Stimulated activated CD8-positive, alpha-beta memory T cell treated with anti-CD3 and anti-CD28 coated beads, Interleukin-15, amount 100 ng/mL, for 1 hour (primary cell): ENCODE measurements around the gene ZSCAN10.

Source experiments
- DNase-seq: peaks from one replicate; pipeline ENCODE4 v3.0.0-alpha.2; 2020; ENCODE audit warnings: low read depth

ZSCAN10 gene

DNA sequence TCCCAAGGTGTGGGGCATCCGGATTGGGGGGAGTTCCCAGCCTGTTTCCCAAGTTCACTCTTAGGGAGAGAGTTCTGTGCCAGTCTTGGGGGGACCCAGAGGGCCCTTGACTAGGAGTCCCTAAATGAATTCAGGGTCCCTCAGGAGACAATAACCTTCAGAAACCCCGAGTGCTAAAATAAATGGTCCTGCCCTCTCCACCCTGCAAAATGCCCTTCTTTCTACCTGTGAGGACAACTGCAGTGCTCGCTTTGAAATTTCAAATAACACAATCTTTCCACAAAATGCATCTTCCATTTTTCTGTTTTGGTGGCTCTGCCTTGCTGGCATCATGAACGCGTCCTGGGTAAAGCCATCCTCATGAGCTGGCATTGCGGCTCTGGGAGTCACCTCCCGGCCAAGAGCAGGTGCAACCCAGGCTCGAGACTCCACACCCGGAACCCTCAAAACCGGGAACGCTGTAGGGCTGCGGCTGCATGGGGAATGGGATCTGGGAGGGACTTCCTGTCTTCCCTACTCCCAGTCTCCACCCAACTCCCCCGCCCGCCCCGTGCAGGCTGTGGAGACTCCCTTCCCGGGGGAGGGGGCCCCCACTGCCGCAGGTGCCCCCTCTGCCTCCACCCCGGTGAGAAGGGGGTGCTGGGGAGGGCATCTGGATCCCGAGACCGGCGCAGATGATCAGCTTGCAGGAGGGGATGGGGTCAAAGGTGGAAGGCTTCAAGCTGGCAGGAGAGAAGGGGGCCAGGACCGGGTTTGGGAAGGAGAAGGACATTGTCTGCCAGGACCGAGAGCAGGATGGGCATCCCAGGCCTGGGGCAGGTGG lies 13.2 kb upstream of the ZSCAN10 start, which contains the start of gene ZNF205:
Gene ZNF205 (plus strand): TSS at position 529 of the 823 bp plus-strand sequence. CDS start 845 bp downstream, outside the sequence.
- DNase-seq = no peak

DNA sequence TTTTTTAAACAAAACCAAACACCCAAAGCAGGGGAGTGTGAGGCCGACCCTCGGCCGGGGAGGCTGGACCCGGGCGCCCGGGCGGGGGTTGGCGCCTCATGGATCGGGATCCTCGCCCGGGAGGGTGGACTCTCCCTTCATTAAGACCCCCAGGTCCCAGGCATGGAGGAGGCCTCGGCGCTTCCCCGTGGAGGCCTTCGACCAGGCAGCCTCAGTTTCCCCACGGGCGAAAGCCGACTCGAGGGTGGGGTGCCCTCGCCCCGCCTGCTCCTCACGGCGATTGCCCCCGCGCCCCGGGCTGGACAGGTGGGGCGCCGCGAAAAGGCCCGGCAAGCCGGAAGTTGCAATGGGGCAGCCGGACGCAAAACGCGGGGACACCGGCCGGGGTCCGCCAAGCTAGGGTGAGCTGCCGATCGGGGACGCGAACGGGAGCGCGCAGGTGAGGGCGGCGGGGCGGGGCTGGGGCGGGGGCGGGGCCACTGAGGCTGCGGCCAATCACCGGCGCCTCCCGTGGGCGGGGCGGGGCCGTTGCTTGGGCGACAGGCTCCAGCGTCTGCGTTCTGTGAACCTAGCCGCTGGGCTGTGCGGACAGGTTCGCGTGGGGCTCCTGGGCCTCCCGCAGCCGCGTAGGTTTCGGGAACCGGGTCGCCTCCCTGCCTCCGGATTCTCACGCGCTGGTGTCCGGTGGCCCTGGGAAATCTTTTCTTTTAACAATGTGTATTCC lies 7.3 kb upstream of the ZSCAN10 start:
- peak; percentile 77 for DNase-seq

DNA sequence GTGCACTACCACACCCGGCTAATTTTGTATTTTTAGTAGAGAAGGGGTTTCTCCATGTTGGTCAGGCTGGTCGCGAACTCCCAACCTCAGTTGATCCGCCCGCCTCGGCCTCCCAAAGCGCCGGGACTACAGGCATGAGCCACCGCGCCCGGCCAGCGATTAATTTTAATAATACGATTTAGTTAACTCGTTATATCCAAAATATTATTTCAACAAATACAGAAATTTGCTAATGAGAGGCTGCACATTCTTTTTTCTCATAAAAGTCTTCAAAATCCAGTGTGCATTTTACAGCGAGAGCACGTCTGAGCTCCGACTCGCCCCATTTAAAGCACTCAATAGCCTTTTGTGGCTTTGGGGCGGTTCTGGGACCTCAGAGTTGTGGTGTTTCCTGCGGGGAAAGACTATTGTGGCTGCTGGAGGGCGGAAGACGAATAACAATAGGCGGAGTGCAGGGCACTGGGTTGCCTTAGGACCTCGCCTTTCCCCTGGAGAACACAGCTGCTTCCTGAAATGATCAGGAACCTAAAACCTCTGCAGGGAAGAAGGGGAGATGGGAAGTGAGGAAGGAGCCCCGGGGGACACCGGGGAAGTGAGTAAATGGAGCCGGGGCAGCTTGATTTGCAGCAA lies 2.9 kb upstream of the ZSCAN10 start:
- no peak for DNase-seq

DNA sequence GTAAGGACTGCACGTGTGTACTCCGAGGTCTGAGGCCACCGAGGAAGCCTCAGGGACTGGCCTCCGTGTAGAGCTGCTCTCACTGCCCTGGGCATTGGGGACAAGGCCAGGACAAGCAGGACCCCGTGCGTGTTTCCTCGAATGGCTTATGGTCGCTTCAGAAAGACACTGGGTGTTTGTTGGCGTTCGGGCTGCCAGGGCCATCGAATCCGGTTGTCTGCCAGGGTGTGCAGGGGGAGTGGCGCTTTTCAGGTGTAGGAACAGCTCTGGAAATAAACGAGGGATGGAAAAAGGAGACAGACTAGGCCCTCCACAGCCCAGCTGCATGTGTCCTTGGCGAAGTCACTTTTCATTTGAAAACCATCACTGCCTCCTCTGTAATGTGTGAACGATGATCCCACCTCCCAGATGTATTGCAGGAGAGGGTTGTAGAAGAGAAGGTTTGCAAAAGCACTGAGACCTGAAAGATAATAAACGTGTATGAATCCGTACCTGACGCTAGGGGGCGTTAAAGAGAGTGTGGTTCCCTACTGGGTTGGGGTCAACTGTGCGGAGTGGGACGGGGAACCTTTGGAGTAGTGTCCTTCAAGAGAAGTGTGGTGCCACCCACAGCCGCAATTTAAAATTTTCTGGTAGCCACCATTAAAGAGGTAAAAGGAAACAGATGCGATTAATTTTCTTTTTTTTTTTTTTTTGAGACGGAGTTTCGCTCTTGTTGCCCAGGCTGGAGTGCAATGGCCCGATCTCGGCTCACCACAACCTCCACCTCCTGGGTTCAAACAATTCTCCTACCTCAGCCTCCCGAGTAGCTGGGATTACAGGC lies 2.1 kb upstream of the ZSCAN10 start:
- no peak for DNase-seq

DNA sequence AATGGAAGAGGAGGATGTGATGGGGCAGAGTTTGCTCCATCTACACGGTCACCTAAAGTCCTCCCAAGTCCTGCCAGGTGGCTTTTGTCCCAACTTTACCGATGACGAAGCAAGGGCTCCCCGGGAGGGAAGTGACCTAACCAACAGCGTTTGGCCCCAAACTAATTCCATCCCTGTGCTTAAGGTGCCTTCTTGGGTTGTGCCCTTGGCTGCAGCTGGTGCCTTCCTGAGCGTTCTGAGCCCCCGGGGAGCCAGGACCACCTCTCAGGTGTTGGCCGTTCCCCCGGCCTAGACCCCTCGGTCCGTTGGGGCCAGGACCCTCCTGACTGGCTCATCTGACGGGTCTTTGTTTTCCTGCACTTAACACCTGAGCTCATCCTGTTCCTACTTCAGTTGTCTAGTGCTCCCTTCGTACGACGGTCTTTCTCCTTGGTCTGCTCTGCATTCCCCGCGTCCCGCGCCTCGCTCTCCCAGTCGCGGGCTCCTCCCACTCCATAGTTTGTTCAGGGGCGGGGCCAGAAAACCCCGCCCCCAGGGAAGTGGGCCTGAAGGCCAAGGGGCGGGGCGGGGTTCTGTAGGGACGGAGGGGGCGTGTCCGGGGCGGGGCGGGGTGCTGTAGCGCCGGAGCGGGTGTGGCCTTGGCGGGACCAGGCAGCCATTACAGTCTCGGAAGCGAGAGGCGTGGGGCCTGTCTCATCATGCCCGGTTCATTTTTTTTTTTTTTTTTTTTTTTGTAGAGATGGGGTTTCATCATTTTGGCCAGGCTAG lies 822 bp upstream of the ZSCAN10 start:
- DNase-seq = peak; percentile 75

DNA sequence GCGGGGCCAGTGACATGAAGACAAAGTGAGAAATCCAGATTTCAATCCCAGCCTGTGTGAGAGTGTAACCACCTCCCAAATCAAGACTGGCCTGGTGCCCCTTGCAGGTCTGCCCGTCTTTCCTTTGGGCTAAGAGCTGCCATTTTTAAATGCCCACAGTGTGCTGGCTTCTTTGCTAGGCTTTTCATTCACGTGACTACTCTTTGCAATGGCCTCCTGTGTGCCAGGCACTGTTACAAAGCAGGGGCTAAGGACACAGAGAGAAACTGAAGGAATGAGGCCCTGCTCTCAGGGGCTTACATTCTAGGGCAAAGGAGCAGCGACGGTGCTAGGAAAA lies 269 bp upstream of the ZSCAN10 start:
- DNase-seq = no peak

DNA sequence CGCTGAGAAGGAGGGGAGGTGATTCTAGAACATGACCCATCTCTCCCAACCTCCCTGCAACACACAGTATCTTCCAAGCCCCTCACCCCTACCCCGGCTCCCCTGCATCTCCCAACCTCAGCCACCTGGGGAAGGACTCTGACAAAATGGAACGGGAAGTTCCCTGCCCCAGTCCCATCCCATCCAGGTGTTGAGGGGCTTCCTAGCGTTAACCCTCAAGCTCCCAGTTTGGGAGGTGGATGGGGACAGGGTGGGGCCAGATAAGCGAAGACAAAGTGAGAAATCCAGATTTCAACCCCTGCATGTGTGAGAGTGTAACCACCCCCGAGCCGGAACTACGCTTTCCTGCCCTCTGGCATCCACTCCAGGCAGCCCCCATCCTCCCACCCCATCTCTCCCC lies 1.8 kb downstream of the ZSCAN10 start:
- DNase-seq = no peak

DNA sequence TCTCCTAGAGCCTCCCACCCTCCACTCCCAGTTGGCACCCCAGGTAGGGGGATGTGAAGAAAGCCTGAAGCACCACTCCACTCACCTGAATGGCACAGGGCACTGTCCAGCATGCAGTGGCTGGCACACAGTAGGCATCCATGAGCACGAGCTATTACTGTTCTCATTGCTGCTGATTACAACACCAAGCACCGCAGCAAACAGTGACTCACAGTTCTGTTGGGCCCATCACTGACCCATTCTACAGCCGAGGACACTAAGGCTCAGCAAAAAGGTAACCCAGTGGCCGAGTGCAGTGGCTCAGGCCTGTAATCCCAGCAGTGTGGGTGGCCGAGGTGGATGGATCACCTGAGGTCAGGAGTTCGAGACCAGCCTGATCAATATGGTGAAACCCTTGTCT lies 2.7 kb downstream of the ZSCAN10 start:
- no peak for DNase-seq

DNA sequence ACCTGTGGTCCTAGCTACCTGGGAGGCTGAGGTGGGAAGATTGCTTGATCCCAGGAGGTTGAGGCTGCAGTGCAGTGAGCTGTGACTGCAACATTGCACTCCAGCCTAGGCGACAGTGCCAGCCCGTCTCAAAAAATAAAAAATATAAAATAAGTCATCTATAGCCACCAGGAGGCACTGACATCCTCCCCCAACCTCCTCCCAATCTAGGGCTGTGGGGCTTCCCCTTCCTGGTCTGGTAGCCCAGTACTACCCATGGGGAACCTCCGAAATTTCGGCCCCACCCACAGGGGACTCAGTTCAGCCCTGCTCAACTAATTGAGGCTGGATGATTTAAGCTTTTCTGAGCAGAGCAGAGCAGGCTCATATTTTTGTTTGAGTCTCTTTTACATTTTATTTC lies 3.2 kb downstream of the ZSCAN10 start:
- no peak for DNase-seq

DNA sequence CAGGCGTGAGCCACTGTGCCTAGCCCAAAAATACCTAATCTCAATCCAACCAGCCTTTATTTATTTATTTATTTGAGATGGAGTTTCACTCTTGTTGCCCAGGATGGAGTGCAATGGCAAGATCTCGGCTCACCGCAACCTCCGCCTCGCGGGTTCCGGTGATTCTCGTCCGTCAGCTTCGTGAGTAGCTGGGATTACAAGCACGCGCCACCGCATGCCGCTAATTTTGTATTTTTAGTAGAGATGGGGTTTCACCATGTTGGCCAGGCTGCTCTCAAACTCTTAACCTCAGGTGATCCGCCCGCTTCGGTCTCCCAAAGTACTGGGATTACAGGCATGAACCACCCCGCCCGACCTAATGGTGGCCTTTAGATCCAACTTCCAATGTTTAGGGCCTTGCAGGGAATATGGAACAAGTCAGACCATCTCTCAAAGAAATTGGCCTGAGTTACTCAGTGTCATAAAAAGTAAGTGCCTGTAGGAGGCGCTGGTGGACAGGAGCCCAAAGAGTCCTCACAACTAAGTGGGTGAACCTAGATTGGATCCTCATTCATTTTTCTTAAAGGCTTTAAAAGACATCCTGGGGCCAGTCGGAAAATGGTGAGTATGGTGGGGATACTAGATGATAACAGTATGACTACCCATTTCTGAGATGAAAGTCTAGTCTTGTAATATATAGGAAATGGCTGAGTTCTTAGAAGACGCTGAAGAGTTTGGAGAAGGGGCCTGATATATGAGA lies 4.6 kb downstream of the ZSCAN10 start:
- no peak for DNase-seq

DNA sequence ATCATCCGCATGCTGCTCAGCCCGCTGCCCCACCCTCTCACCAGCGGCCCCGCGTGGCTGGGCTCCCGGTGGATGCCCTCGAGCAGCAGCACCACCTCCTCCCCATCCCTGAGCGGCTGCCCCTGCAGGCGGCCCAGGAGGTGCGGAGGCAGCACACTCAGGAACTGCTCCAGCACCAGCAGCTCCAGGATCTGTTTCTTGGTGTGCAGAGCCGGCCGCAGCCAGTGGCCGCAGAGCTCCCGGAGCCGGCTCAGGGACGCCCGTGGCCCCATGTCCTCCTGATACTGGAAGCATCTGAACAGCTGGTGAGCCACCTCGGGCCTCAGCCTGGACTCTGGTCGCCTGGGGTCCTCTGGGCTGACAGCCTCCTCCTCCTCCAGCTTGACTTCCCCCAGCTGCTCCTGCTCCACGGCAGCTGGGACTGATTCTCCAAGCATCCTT lies 6.6 kb downstream of the ZSCAN10 start:
- DNase-seq = no peak

DNA sequence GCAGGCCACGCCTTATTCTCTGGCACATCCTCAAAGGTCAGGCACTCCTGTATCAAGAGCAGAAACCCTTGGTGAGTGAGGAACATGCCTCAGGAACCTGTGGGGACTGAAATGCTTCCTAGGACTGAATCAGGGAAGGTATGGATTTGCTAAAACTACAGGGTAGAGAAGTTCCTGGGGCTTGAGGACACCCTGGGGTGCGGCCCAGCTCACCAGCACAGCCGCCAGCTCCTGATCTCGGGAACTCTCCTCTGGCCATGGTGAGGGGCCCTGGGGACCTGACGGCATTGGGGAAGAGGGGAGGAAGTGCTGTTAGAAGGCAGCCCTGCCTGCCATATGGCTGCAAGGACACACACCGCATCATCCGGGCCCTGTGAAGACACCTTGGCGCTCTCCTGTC lies 7.5 kb downstream of the ZSCAN10 start:
- no peak for DNase-seq

DNA sequence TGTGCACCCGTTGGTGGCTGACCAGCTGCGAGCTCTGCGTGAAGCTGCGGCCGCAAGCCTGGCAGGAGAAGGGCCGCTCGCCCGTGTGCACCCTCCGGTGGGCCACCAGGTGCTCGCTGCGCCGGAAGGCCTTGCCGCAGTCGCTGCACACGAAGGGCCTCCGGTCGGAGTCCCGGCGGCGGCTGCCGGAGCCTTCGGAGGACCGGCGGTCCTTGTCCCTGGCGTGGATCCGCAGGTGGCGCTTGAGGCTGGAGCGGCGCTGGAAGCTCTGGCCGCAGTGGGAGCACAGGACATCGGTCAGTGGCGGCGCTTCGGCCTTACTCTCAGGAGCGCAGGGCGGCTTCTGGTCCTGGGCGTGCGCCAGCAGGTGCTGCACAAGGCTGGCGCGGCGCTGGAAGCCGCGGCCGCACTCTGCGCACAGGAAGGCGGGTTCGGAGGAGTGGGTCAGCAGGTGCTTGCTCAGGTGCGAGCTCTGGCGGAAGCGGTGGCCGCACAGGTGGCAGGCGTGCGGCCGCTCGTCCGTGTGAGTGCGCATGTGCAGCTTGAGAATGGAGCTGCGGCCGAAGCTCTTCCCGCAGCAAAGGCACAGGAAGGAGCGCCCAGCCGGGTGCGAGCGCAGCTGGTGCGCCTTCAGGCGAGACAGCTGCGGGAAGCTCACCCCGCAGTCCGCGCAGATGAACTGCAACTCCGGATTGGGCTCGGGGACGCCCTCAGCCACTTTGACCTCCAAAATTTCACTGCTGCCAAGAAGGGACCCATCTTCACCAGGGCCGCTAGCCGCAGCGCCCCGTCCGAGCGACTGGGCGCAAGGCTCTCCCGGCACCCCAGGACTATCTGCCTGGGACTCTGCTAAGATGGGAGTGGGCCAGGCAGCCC lies 9.1 kb downstream of the ZSCAN10 start:
- DNase-seq = no peak

DNA sequence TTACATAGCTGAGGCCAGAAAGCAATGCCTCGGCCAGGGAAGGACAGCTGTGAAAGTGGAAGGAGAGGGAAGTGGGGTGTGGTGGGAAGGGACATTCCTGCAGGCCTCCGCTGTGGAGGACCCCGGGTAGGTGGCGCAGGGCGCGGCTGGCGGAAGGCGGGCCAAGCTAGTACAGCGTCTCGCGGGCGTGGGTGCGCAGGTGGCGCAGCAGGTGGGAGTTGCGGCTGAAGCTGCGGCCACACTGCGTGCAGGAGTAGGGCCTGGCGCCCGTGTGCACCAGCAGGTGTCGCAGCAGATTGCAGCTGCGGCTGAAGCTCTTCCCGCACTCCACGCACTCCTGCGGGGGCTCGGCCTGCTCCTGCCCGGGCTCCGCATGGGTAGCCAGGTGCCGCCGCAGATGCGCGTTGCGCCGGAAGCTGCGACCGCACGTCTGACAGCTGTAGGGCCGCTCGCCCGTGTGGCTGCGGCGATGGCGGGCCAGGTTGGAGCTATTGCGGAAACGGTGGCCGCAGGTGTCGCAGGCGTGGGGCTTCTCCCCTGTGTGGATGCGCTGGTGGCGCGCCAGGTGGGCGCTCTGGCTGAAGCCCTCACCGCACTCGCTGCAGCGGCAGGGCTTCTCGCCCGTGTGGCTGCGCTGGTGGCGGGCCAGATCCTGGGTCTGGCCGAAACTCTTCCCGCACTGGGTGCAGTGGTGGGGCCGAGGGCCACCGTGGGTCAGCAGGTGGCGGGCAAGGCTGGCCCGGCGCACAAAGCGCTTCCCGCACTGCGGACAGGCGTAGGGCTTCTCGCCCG lies 10.0 kb downstream of the ZSCAN10 start:
- no peak for DNase-seq

DNA sequence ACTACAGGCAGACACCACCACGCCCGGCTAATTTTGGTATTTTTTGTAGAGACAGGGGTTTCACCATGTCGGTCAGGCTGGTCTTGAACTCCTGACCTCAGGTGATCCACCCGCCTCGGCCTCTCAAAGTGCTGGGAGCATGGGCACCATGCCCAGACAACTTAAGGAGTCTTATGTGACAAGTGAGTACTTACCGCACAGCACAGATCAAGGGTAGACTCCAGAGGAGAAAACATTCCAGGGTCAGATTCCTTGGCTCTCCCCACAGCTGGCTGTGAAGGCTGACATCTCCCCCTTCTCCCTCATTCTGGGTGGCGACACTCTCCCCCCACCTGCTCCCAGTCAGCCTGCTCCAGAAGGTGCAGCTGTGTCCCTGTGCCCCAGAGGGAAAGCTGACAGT lies 10.6 kb downstream of the ZSCAN10 start:
- no peak for DNase-seq

DNA sequence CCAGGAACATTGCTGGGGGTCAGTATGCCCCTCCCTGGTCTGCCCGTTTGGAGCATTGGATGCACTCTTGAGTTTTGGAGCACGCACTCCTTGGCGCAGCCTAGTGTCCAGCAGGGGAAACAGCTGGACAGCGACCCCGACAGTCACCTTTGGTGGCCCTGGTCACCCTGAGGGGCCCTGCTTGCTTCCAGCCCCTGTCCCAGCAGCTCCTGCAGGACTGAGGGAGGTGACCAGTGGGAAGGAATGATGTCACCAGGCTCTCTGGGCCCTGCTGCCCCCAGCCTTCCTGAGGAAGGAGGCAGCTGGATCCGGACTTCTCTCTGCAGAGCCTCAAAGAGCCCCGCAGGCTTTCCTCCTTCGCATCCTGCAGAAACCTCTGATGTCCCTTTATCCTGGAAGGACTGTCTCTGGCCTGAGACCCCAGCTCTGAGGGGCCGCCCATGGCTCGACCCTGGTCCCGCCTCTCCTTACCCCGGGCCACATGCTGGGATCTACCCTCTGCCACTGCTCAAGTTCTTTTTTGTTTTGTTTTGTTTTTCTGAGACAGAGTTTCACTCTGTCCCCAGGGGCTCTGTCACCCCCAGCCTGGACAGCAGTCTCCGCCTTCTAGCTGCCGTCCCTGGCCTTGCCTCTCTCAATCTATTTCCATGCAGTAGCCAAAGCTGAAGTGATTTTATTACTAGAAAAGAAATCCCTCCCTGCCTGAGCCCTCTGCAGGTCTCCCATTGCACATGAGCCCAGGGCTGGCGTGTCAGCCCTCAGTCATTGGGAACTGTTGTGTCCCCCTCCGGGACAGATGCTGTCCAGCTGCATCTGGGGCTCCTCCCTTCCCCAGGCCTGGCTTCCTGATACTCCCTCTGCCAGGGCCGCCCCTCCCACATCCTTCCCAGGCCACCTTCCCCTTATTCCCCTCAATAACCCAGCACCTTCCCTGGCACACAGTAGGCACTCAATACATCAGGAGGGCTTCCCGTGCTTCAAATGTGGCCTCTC lies 11.6 kb downstream of the ZSCAN10 start:
- DNase-seq = no peak

DNA sequence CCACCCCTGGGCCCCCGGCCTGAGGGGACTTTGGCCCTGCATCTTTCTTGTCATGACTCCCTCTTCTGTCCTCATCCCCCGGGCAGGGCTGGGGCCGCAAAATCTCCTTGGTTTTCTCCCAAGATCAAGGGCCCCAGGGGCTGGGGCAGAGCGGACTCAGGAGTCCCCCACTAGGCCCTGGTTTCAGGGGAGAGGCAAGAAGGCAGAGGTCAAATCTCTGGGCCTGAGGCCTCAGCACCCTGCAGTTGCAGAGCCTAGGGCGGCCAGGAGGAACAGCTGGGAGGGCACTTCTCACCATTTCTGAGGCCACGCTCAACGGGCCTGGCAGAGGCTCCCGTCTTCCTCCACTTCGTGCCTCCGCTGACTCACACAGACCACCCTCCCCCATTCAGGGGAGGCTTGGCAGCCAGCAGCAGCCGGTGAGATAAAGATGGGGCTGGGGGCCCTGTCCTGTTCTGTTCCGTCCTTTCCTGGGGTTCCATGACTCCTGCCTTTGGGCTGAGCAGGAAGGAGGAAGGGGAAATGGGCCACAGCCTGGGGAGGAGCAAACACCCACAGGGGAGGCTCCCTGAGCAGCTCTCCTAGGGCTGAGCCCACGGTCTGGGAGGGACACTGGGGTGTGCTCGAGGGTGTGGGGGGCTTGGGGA lies 12.4 kb downstream of the ZSCAN10 start:
- no peak for DNase-seq
